K562 (cell line): ENCODE measurements around the gene RCC1. TPM values are rescaled to one million over a fixed set of nuclear protein-coding genes. Genes with fewer than 3 reads are reported as not detected.
A peak's percentile ranks its signal among the peaks of the same experiment; 100 is the strongest.

ENCODE experiments used
- CAMTA2 ChIP-seq: fragments of 250-450 bp; sonication (Bioruptor Pico); conservative IDR thresholded peaks from 2 replicates; pipeline ENCODE4 v1.5.1; 2022
- CBFB ChIP-seq: sonication (generic); formaldehyde crosslinking; IDR thresholded peaks from 2 replicates; pipeline ENCODE4 v1.4.0; 2020; ENCODE audit warnings: mild to moderate bottlenecking, missing genetic modification reagents
- E2F1 ChIP-seq: sonication (generic); formaldehyde crosslinking; IDR thresholded peaks from 2 replicates; pipeline ENCODE4 v1.8.1; 2023; ENCODE audit warnings: mild to moderate bottlenecking, missing genetic modification reagents, moderate library complexity
- ETV5 ChIP-seq: sonication (generic); formaldehyde crosslinking; IDR thresholded peaks from 2 replicates; pipeline ENCODE4 v1.4.0; 2020; ENCODE audit warnings: low read depth, mild to moderate bottlenecking, missing genetic modification reagents
- HNRNPK ChIP-seq: fragments of 200-400 bp; formaldehyde crosslinking; IDR thresholded peaks from one replicate; pipeline ENCODE4 v1.6.1; 2018; ENCODE audit warnings: mild to moderate bottlenecking, low read depth, low read length; ENCODE audit not compliant: poor library complexity, severe bottlenecking
- MEF2A ChIP-seq: IDR thresholded peaks from 2 replicates; pipeline ENCODE4 v1.6.1; 2011; ENCODE audit warnings: low read depth, mild to moderate bottlenecking, low read length, moderate library complexity; ENCODE audit not compliant: control insufficient read depth
- MEF2D ChIP-seq: conservative IDR thresholded peaks from 2 replicates; pipeline ENCODE4 v1.6.1; 2016; ENCODE audit warnings: low read depth, missing genetic modification characterization, missing compliant biosample characterization
- NCOR1 ChIP-seq: fragments of 450-650 bp; IDR thresholded peaks from 2 replicates; pipeline ENCODE4 v1.6.1; 2016; ENCODE audit warnings: mild to moderate bottlenecking, moderate library complexity
- NR2C2 ChIP-seq, 2 experiments: fragments of 200-800 bp in 1 of 2; sonication (Bioruptor generic) in 1 of 2; sonication (generic) in 1 of 2; formaldehyde crosslinking in 1 of 2; IDR thresholded peaks; 2 replicates each; pipeline versions ENCODE4 v1.6.1 to v1.8.0; 2016 to 2022; ENCODE audit warnings: mild to moderate bottlenecking in 1 of 2, missing compliant biosample characterization in 1 of 2, missing genetic modification characterization in 1 of 2, missing genetic modification reagents in 1 of 2
- NR3C1 ChIP-seq: sonication (generic); formaldehyde crosslinking; IDR thresholded peaks from 2 replicates; pipeline ENCODE4 v1.8.1; 2022; ENCODE audit warnings: missing genetic modification reagents
- PHB2 ChIP-seq: fragments of 450-650 bp; IDR thresholded peaks from 2 replicates; pipeline ENCODE4 v1.6.1; 2017; ENCODE audit warnings: low read depth
- POLR2A ChIP-seq: fragments of 450-650 bp; conservative IDR thresholded peaks from 2 replicates; pipeline ENCODE4 v1.6.1; 2016
- RBFOX2 ChIP-seq: fragments of 200-400 bp; formaldehyde crosslinking; IDR thresholded peaks from 2 replicates; pipeline ENCODE4 v1.6.1; 2017; ENCODE audit warnings: low read depth, mild to moderate bottlenecking, low read length, moderate library complexity
- RBM39 ChIP-seq: fragments of 200-400 bp; formaldehyde crosslinking; optimal IDR thresholded peaks from 2 replicates; pipeline ENCODE3; 2018; ENCODE audit warnings: low read depth, low read length
- RFX5 ChIP-seq: IDR thresholded peaks from 2 replicates; pipeline ENCODE4 v1.6.1; 2011; ENCODE audit warnings: low read depth, mild to moderate bottlenecking, improper control_type of control experiment, low read length
- SLC30A9 ChIP-seq: fragments of 250-450 bp; sonication (Bioruptor Pico); IDR thresholded peaks from 2 replicates; pipeline ENCODE4 v1.8.0; 2022; ENCODE audit warnings: mild to moderate bottlenecking, moderate library complexity
- TRIM24 ChIP-seq, 2 experiments: fragments of 450-650 bp; IDR thresholded peaks; 2 replicates each; pipeline ENCODE4 v1.6.1; 2016
- ZBTB2 ChIP-seq: fragments of 450-650 bp; IDR thresholded peaks from 2 replicates; pipeline ENCODE4 v1.6.1; 2016; ENCODE audit warnings: antibody characterized with exemption
- ZBTB5 ChIP-seq: fragments of 450-650 bp; IDR thresholded peaks from 2 replicates; pipeline ENCODE4 v1.6.1; 2017; ENCODE audit warnings: antibody characterized with exemption
- ZNF324 ChIP-seq: fragments of 250-450 bp; sonication (Bioruptor Pico); IDR thresholded peaks from 2 replicates; pipeline ENCODE4 v1.4.0; 2020; ENCODE audit warnings: mild to moderate bottlenecking
- ZNF639 ChIP-seq, 2 experiments: fragments of 200-800 bp in 1 of 2; sonication (Bioruptor generic) in 1 of 2; sonication (generic) in 1 of 2; formaldehyde crosslinking in 1 of 2; IDR thresholded peaks in 1 of 2; conservative IDR thresholded peaks in 1 of 2; 2 replicates each; pipeline versions ENCODE4 v1.5.0 to v1.6.1; 2016 to 2020; ENCODE audit warnings: missing compliant biosample characterization in 1 of 2, missing genetic modification characterization in 1 of 2, missing genetic modification reagents in 1 of 2
- polyA plus RNA-seq, 8 experiments: library from polyadenylated mRNA; depleted of rRNA in 4 of 8; stranded (reverse) in 5 of 8; unstranded in 3 of 8; fragments of >200 nt; fragmentation: Nextera tagmentation in 2 of 8; fragmentation: Illumina TruSeq in 1 of 8; extraction: Ambion mirVana in 2 of 8; extraction: Trizol in 1 of 8; gene quantifications; 2 replicates each; pipeline versions ENCODE4 v1.2.1 to v1.2.3, GENCODE V29; 2011 to 2014; ENCODE audit warnings: inconsistent platforms in 1 of 8, missing spikeins in 1 of 8
- total RNA-seq, 7 experiments: library from RNA; depleted of rRNA in 6 of 7; stranded (reverse); fragments of >200 nt in 6 of 7; fragmentation: Illumina TruSeq in 2 of 7; extraction: Trizol in 2 of 7; gene quantifications; 2 replicates each; pipeline versions ENCODE4 v1.2.1 to v1.2.3, GENCODE V29; 2011 to 2021; ENCODE audit warnings: low replicate concordance in 1 of 7

Gene RCC1
- total and polyA plus RNA-seq, 9 of the 15 experiments (the other 6 are each of a cell fraction or from before 2014, with no cell fraction given) = 16.4 to 202 (median 107) TPM

GRCh38 chr1:28552758-28553663 is 47.2 kb downstream of the RCC1 start, which contains the start of gene TRNAU1AP (continued):
- TF ChIP-seq MEF2D (tag) (no peak), NR3C1 (CRISPR knock-in tag) (no peak), SLC30A9 (CRISPR knock-in tag) (no peak), ZNF324 (no peak), ETV5 (CRISPR knock-in tag) (peak; percentile 77), POLR2A (peak; percentile 85), RFX5 (peak; percentile 78), CBFB (CRISPR knock-in tag) (0 out of 2 replicates have a peak, but pooled peaks have one; percentile 26), ZBTB2 (peak; percentile 94), RBFOX2 (peak; percentile 93), ZBTB5 (no peak), HNRNPK (peak; percentile 16), NCOR1 (peak; percentile 56), CAMTA2 (no peak), E2F1 (CRISPR knock-in tag) (peak; percentile 94), PHB2 (no peak), NR2C2 (CRISPR knock-in tag; IDR thresholded peaks at IDR 0.05) (no peak; the same call in 1 of the 2 replicates), NR2C2 (tag; IDR thresholded peaks at IDR 0.05) (peak; percentile 65), ZNF639 (CRISPR knock-in tag; conservative IDR thresholded peaks at IDR 0.05 in 1 of 2, IDR thresholded peaks at IDR 0.05 in 1 of 2) (peak in 1 of 2 experiments; percentile 30; a peak in 2 of 4 replicates), MEF2A (no peak), RBM39 (no peak), TRIM24 (IDR thresholded peaks at IDR 0.05) (peak in 1 of 2 experiments; percentile 32; a peak in 1 of 4 replicates)
